ENCODE data around the gene PRDM9.

PRDM9 gene

DNA sequence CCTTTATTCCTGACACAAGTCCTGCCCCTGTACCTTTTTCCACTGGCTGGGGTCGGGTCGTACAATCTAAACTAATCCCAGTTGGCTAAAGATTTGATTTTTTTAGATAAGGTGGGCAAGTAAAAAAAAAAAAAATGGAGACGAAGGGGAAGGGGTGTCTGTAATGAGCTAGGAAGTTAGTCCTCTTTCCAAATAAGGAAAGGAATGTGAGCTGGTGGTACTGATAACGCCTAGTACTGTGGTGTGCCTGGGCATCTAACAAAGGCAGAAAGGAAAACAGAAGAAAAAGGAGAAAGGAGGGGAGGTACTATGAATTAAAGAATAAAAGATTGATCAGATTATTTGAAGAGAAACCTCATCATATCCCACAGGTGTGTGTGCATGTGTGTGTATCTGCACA, 21.3 kb downstream of the PRDM9 start:
- no peaks in the 10 kb centered on the region for H3K27me3 ChIP-seq (ENCODE audit: control insufficient read depth in 1 of 2, insufficient read depth in 2 of 2, low read length in 2 of 2)
- H3K4me3 ChIP-seq (ENCODE audit: low read depth in 1 of 2, low read length in 2 of 2) = no peak overlapping the region
- no peaks in the 10 kb centered on the region for H3K4me1 ChIP-seq (ENCODE audit: insufficient read depth, low read length)
- no peaks in the 10 kb centered on the region for H3K9me3 ChIP-seq (ENCODE audit: low read length)
- no peaks in the 10 kb centered on the region for H3K36me3 ChIP-seq (ENCODE audit: insufficient read depth, low read length)
- H3K27ac ChIP-seq (ENCODE audit: low read depth, low read length) = no peak overlapping the region
- no peak overlapping the region for H3K9ac ChIP-seq (ENCODE audit: low read length)

DNA sequence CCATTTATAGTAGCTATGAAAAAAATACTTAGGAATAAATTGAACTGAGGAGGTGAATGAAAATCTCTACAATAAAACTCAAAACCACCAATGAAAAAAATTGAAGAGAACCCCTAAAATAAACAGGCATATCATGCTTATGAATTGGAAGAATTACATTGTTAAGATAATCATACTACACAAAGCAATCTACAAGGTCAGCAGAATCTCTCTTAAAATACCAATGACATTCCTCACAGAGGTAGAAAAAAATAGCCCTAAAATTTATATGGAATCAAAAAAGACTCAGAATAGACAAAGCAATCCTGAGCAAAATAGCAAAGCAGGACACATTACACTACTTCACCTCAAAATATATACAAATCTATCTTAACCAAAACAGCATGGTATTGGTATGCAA, 23.2 kb downstream of the PRDM9 start:
- Histone ChIP-seq H3K27ac (ENCODE audit: low read depth, low read length) (no peak overlapping the region), H3K4me1 (ENCODE audit: insufficient read depth, low read length) (no peaks in the 10 kb centered on the region), H3K9me3 (ENCODE audit: low read length) (no peaks in the 10 kb centered on the region), H3K36me3 (ENCODE audit: insufficient read depth, low read length) (no peaks in the 10 kb centered on the region), H3K4me3 (ENCODE audit: low read depth in 1 of 2, low read length in 2 of 2) (no peak overlapping the region), H3K27me3 (ENCODE audit: control insufficient read depth in 1 of 2, insufficient read depth in 2 of 2, low read length in 2 of 2) (no peaks in the 10 kb centered on the region), H3K9ac (ENCODE audit: low read length) (no peak overlapping the region)

DNA sequence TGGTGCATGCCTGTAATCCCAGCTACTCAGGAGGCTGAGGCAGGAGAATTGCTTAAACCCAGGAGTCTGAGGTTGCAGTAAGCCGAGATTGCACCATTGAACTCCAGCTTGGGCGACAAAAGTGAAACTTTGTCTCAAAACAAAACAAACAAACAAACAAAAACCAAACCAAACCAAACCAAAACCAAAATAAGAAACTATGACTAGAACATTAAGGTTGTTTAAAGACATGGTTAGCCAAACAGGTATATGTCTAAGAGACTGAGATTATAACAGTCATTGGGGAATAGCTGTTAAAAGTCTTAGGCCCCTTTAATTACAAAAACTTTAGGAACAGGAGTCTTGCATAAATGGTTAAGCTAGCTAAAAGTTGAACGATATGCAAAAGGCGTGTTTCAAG, 63.6 kb downstream of the PRDM9 start:
- Histone ChIP-seq H3K4me3 (ENCODE audit: low read depth in 1 of 2, low read length in 2 of 2) (no peak overlapping the region), H3K9me3 (ENCODE audit: low read length) (no peaks in the 10 kb centered on the region), H3K36me3 (ENCODE audit: insufficient read depth, low read length) (no peaks in the 10 kb centered on the region), H3K4me1 (ENCODE audit: insufficient read depth, low read length) (no peaks in the 10 kb centered on the region), H3K27ac (ENCODE audit: low read depth, low read length) (no peak overlapping the region), H3K27me3 (ENCODE audit: control insufficient read depth in 1 of 2, insufficient read depth in 2 of 2, low read length in 2 of 2) (no peaks in the 10 kb centered on the region), H3K9ac (ENCODE audit: low read length) (no peak overlapping the region)
